NCI-H774 (cell line): ENCODE data around the gene CPA4.

Experiments
- DNase-seq: peaks from one replicate; lab custom pipeline; 2025; lab: John Stamatoyannopoulos, UW

The CPA4 gene

DNA sequence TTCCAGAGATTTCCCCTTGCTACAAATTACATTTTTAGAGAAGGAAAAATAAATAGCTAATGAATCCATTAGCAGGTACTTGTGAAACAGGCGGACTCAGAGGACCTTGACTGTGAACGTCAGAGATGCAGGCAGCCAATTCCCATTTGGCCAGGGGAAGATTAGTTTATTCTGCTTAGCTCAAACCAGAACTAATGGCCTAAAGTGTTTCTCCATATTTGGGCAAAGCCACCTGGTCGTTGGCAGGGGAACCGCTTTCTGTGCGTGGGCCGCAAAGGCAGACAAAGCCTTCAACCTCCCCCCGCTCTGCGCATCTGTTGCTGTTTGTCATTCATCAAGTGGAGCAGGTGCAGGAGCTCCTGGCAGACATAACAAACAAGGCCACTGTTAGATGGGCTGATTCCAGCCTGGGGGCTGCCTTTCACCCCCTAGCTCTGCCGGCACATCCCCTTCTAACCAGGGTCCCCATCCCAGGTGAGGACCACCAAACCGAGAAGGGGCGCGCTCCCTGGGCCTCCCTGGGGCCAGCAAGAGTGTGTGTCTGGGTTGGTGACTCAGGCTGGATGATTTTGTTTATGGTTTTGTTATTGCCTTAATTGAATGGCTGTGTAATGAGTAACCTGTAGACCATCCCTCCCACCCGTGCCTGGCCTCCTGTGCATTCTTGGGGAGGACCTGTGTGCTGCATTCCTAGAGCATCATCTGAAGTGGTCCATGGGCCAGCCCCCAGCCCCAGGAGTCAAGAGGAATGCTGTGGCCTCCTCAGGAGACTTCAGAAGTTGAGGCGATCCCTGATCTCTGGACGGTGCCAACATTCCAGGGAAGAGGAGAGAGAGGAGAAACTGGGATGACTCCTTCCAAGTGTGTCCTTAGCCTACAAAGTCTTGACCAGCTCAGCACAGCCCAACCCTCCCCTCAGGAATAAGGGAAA is 72.8 kb downstream of the CPA4 start:
- DNase-seq, result peak; percentile 99

DNA sequence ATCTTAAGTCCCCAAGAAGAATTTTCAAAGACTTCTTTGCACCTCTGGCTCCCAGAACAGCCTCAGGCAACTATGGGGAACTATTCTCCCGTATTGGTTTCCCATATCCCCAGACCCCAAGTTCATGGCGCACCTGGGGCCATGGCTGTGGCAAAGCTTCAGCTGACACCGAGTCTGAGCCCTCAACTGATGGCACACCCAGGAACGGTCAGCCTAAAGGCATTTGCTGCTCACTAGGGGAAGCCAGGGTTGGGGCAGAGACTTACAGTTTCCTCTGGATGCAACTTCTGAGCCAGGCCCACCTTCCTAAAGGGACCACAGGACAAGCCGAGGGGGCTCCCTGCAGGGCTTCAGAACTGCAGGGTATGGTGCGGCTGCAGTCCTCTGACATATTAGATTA is 73.6 kb downstream of the CPA4 start:
- no peak for DNase-seq

DNA sequence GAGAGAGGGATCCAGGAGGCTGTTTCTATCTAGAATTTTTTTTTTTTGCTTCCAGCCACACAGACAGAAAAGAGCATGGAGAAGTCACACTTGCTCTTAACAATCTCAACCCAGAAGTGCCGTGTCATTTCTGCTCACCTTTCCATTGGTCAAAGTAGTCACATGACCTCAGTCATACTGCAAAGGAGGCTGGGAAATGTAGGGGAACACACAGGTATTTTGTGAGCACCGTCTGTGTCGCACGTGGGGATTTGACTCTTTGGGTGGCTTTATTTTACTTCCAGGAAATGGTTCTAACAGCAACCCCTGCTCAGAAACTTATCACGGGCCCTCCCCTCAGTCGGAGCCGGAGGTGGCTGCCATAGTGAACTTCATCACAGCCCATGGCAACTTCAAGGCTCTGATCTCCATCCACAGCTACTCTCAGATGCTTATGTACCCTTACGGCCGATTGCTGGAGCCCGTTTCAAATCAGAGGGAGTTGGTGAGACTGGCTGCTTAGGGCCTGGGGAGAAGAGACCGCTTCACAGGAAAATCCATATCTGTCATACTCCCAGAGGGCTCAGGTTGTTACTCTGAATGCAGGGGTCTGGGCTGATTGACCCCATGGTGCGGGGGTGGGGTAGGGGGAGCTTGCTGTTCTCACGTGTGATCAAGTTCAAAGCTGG is 74.3 kb downstream of the CPA4 start:
- DNase-seq, result no peak

DNA sequence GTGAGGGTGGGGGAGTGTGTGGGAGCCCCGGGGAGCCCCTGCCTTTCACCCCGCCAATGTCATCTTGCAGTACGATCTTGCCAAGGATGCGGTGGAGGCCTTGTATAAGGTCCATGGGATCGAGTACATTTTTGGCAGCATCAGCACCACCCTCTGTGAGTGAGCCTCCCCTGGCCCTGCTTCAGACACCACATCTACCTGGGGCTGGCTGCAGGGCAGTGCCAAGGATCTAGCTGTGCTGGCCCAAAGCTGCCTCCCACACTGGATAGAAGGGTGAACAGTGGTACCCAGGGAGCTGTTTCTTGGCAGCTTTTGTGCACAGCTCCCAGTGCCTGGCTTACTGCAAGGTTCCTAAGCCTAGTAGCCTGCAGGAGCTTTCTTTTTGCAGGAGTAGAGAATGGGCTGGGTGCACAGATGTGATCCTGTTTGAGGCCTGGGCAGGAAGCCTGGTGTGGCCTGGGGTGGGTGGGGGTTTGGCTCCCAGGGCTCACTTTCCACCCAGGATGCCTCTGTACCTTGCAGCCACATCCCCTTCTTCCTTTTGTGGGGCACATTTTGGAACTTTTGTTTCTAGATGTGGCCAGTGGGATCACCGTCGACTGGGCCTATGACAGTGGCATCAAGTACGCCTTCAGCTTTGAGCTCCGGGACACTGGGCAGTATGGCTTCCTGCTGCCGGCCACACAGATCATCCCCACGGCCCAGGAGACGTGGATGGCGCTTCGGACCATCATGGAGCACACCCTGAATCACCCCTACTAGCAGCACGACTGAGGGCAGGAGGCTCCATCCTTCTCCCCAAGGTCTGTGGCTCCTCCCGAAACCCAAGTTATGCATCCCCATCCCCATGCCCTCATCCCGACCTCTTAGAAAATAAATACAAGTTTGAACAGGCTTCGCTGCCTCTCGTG is 75.1 kb downstream of the CPA4 start:
- DNase-seq, result no peak

DNA sequence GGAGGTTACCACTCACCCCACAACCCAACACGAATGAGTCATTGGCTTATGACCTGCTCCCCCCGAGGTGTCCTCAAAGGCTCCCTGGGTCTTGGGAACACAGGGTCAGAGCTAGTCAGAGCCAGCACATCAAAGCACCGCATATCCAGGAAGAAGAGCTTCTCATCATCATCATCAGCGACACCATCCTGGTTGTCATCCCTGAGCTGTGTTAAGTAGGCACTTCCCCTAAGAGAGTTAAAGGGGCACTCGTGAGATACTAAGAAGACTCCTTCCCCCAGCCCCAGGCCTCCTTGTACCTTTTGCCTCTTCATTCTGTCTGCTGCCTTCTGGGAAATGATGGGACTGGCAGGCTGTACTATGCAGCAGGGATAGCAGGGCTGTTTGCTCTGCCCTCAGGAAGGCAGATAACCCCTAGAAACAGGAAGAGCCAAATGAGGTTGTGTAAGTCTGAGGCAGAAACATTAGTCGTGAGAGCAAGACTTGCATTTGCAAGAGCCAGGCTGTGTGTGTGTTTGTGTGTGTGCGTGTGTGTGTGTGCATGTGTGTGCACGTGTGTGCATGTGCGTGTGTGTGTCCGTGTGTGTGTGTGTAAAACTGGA is 76.2 kb downstream of the CPA4 start:
- no peak for DNase-seq

DNA sequence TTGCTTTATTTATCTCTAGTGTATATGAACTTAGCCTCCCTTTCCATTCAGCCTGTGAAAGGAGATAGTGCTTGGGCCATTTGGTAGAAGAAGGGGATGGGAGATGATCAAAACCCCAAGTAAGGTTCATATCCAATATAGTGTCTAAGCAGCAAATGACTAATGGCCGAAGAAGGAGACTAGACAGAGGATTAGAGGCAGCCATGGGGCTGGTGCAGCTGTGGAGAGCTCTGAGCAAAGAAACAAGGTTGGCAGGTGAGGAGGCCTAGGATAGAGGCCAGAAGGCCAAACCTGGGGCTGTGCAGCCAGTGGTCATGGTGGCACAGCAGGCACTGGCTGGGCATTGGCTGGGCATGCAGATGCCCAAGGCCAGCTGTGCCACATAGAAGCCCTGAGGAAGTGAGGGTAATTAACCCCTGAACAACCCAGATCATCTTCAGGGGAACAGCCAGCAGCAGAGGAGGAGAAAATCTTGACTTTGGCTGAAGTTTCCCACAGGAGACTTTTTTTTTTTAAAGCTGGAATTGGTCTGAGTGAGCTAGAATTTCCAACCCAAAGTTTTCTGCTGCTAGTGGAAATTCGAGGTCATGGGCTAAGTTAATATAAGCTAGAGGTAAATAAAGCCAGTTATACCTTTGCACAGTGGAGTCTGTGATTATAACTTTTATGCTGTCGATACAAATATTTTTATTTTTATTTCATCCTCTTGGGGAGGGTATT is 77.0 kb downstream of the CPA4 start:
- no peak for DNase-seq

DNA sequence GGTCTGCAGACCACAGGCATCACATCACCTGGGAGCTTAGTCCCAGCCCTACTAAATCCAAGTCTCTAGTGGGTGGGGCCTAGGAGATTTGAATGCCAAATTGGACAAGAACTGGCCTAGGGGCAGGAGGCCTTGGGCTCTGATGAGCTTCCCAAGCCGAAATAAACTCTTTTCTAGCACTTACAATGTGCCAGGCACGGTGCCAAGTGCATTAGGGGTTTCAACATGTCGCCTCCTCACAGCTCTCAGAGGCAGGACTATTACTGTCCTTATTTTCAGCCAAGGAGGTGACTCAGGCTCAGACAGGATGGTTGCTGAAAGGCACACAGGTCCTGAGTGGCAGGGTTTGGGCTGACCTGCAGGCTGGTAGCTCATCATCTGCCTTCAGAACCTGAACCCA is 78.1 kb downstream of the CPA4 start:
- no peak for DNase-seq

DNA sequence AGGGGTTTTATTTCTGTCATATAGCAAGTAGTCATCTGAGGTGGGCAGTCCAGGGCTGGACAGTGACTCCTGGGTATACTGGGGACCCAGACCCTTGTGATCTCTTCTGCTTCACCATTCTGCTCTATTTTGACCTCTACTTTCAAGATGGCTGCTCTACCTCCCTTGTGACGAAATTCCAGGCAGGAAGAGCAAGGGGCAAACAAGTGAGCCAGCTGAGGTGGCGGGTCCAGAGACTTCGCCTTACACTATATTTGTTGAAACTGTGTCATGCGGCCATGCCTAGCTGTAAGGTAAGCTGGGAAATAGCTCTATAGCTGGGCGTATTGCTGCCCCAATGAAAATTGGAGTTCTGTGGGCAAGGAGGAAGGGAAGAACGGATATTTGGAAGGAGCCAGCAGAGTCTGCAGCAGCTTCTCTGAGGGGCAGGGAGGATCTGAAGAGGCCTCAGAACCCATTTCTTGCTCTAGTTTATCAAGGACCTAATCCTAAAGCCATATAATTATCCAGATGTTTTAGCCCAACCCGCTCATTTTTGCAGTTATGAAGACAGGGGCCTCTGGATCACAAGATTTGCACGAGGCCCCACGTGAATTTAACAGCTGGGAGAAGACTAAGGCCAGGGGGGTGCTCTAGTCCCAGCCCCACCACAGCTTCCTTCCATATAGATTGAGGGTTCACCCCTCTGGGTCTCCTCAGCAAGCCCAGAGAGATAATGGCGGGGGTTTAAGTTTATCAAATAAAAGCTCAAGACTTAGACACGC is 79.6 kb downstream of the CPA4 start:
- no peak for DNase-seq
